MCF 10A (cell line): Measurements from ENCODE around the gene STPG1. TPM values are rescaled to one million over a fixed set of nuclear protein-coding genes. Genes with fewer than 3 reads are reported as not detected.
A peak's percentile ranks its signal among the peaks of the same experiment; 100 is the strongest.
"Not testable (repeated sequence)": the region's sequence is repeated elsewhere in the genome, so short reads cannot be mapped to it uniquely, and the experiment has no call there.

ENCODE experiments used
- Bru-seq: library from RNA; stranded (reverse); fragments of 400-500 nt; gene quantifications from one replicate; lab custom pipeline; 2021; lab: Mats Ljungman, UMichigan
- BruChase-seq, 2 experiments: library from RNA; stranded (reverse); fragments of 400-500 nt; gene quantifications; one replicate each; lab custom pipeline; 2021; lab: Mats Ljungman, UMichigan
- BruUV-seq: library from RNA; stranded (reverse); fragments of 400-500 nt; replicated peaks from 2 replicates; lab custom pipeline; 2021; lab: Mats Ljungman, UMichigan
- CTCF ChIA-PET: fragments of 300-600 bp; sonication (Branson Sonifier 250); formaldehyde crosslinking; extraction: SDS; loops from one replicate; lab custom pipeline; 2021; ENCODE audit warnings: antibody characterized with exemption, inconsistent platforms; lab: Yijun Ruan, JAX
- POLR2A ChIA-PET: fragments of 300-600, 350-650 bp; sonication (Branson Sonifier 250); formaldehyde crosslinking; extraction: SDS; loops from one replicate; lab custom pipeline; 2020; ENCODE audit warnings: antibody characterized with exemption, inconsistent platforms; lab: Yijun Ruan, JAX
- DNase-seq: peaks from one replicate; pipeline ENCODE4 v3.0.0-alpha.2; 2018; ENCODE audit not compliant: unreplicated experiment
- H3K27ac Mint-ChIP-seq: one replicate; pipeline ENCODE4 v1.8.0; 2022; ENCODE audit warnings: mild to moderate bottlenecking, low read depth, mixed read lengths; ENCODE audit not compliant: unreplicated experiment
- H3K27me3 Mint-ChIP-seq: one replicate; pipeline ENCODE4 v1.8.0; 2022; ENCODE audit warnings: mixed read lengths; ENCODE audit not compliant: insufficient read depth, unreplicated experiment
- H3K36me3 Mint-ChIP-seq: one replicate; pipeline ENCODE4 v1.8.0; 2022; ENCODE audit warnings: mild to moderate bottlenecking, moderate library complexity, mixed read lengths; ENCODE audit not compliant: insufficient read depth, unreplicated experiment
- H3K4me1 Mint-ChIP-seq: one replicate; pipeline ENCODE4 v1.8.0; 2022; ENCODE audit warnings: mixed read lengths; ENCODE audit not compliant: insufficient read depth, unreplicated experiment
- H3K4me3 Mint-ChIP-seq: one replicate; pipeline ENCODE4 v1.8.0; 2022; ENCODE audit warnings: mild to moderate bottlenecking, moderate library complexity, mixed read lengths; ENCODE audit not compliant: unreplicated experiment
- H3K9me3 Mint-ChIP-seq: one replicate; pipeline ENCODE4 v1.8.0; 2022; ENCODE audit warnings: mixed read lengths; ENCODE audit not compliant: unreplicated experiment
- CTCF ChIP-seq: fragments of 200-600 bp; IDR thresholded peaks from one replicate; pipeline ENCODE4 v1.8.0; 2022; ENCODE audit warnings: antibody characterized with exemption, mild to moderate bottlenecking; ENCODE audit not compliant: unreplicated experiment
- intact Hi-C: fragments of 100-400 bp; cut with micrococcal nuclease; formaldehyde crosslinking; loops from 2 replicates; pipeline ENCODE4 v1.14.1; 2022
- long read RNA-seq: library from polyadenylated mRNA; stranded (forward); transcript quantifications from one replicate; pipeline ENCODE4 v2.0.0, GENCODE V29; 2022
- total RNA-seq: library from RNA; stranded (reverse); gene quantifications from 2 replicates; pipeline ENCODE4 v1.2.3, GENCODE V29; 2022

Gene STPG1
- 18.6 and 19.7 TPM in 2 replicates for total RNA-seq
- Bru-seq, nascent RNA: percentile 69 among the genes with signal in this experiment
- percentile 57 among the genes with signal in this experiment for BruChase-seq, experiment 1, labeled RNA remaining after a 6-hour chase
- BruChase-seq, experiment 2, labeled RNA remaining after a 2-hour chase: percentile 63 among the genes with signal in this experiment
- long read RNA-seq, transcript STPG1-202 (9 exons, 2,715 nt): major isoform, 14 of 45 reads
- long read RNA-seq, partial matches to known transcripts: 10 of 45 reads
- long read RNA-seq, other reads (novel, unspliced or antisense): 21 of 45 reads

- TF ChIP-seq CTCF: no peak
- Mint-ChIP-seq H3K4me1 (peaks cover 40% of the 10 kb centered on the region), H3K9me3 (no peaks in the 10 kb centered on the region), H3K4me3 (peak within 1 kb of the TSS; percentile 93), H3K36me3 (peaks cover 4% of the 10 kb centered on the region), H3K27ac (peak within 1 kb of the TSS; percentile 97), H3K27me3 (no peaks in the 10 kb centered on the region)
- intact Hi-C loops: no loop called here
- ChIA-PET POLR2A (interaction anchor here (0.6 to 8.3 kb wide), 20 partner anchors 9 to 417 kb away, joined by 3 to 86 read pairs (median 4); partner anchors contain the start of genes CLIC4, GRHL3, RCAN3 and SRRM1), CTCF (interaction anchor here (0.6 to 5.2 kb wide), 7 partner anchors 21 to 215 kb away, joined by 3 to 57 read pairs (median 4); no protein-coding TSS in a partner anchor)
- DNase-seq: peak; percentile 92
- no TSS peak for BruUV-seq
These were observed at the start of gene STPG1 for GRCh38 chr1:24413350-24414163. Gene STPG1 (minus strand): TSS chr1:24413782. CDS start chr1:24401388, 12,394 bp downstream.

GRCh38 chr1:24462128-24462527 is 48.5 kb upstream of the STPG1 start:
- H3K4me3 Mint-ChIP-seq, intact Hi-C loops, CTCF ChIA-PET, H3K4me1 Mint-ChIP-seq, BruUV-seq, H3K27ac Mint-ChIP-seq, POLR2A ChIA-PET, H3K9me3 Mint-ChIP-seq, H3K27me3 Mint-ChIP-seq: not testable (repeated sequence)
- peaks cover 71% of the 10 kb centered on the region for H3K36me3 Mint-ChIP-seq
- peak; percentile 14 for DNase-seq

- no peaks in the 10 kb centered on the region for H3K27me3 Mint-ChIP-seq
- intact Hi-C loops: no loop called here
- POLR2A ChIA-PET: no interaction called here
- no peak overlapping the region for H3K4me3 Mint-ChIP-seq
- no peaks in the 10 kb centered on the region for H3K9me3 Mint-ChIP-seq
- CTCF ChIA-PET: no interaction called here
- H3K36me3 Mint-ChIP-seq: peaks cover 74% of the 10 kb centered on the region
- H3K4me1 Mint-ChIP-seq: peaks cover 6% of the 10 kb centered on the region
- no TSS peak for BruUV-seq
- no peak for DNase-seq
- H3K27ac Mint-ChIP-seq: no peak overlapping the region
- TF ChIP-seq CTCF: no peak
These were observed 46.1 kb upstream of the STPG1 start for GRCh38 chr1:24459551-24460266.

GRCh38 chr1:24457866-24458265 is 44.3 kb upstream of the STPG1 start:
- no peak for DNase-seq
- Mint-ChIP-seq H3K4me1 (peaks cover 6% of the 10 kb centered on the region), H3K9me3 (no peaks in the 10 kb centered on the region), H3K4me3 (no peak overlapping the region), H3K36me3 (peaks cover 77% of the 10 kb centered on the region), H3K27ac (no peak overlapping the region), H3K27me3 (no peaks in the 10 kb centered on the region)
- CTCF ChIA-PET: interaction anchor here (0.6 to 1.4 kb wide), 3 partner anchors 43 to 146 kb away, joined by 3 to 6 read pairs (median 3); partner anchors contain the start of gene NIPAL3
- no TSS peak for BruUV-seq
- POLR2A ChIA-PET: no interaction called here
- intact Hi-C loops: no loop called here
- TF ChIP-seq CTCF: no peak
